ENCODE results near the gene PLXNB3.

DNA sequence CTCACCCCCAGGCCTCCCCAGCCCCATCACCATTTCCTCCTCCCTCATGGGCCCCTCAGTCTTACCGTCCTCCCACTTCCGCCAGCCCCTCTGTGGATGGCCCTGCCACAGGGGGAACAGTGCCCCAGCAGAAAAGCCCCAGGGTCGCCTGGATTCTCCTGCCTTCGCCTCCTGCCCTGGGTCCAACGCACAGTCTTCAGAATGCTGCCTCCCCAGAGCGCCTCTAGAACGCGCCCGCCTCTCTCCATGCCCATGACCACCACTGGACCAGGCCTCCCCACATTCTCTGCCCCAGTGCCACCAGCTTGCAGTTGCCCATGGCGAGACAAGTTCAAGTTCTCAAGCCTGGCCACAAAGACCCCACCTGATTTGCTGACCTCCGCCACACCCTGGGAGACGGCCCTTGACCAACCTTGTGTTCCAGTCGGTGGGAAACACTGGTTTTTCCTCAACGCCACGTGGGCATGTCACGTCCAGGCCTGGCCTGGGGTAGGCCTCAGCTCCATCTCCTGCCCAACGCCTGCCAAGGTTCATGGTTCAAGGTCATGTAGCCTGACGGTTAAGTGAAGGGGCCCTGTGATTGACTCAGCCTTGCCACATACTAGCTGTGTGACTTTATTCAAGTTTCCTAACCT, 634 bp upstream of the PLXNB3 start:
- TF ChIP-seq POLR2A (IDR thresholded peaks at IDR 0.05; ENCODE audit: low read length) (no peak), GATA1 (IDR thresholded peaks at IDR 0.05; ENCODE audit: low read depth, low read length) (no peak)
